H1 (cell line): ENCODE data around the gene TMEM120A. TPM values are rescaled to one million over a fixed set of nuclear protein-coding genes. Genes with fewer than 3 reads are reported as not detected.

ENCODE experiments used
- CTCF ChIA-PET: fragments of 300-600 bp; sonication (Branson Sonifier 250); formaldehyde crosslinking; loops from one replicate; lab custom pipeline; 2021; ENCODE audit not compliant: partially characterized antibody; lab: Charles Lee
- POLR2A ChIA-PET: fragments of 300-600 bp; sonication (Branson Sonifier 250); formaldehyde crosslinking; loops from one replicate; lab custom pipeline; 2021; ENCODE audit warnings: inconsistent platforms; ENCODE audit not compliant: partially characterized antibody; lab: Charles Lee
- DNase-seq, 2 experiments: peaks; one replicate each; pipeline versions ENCODE4 v3.0.0 to v3.0.0-alpha.2; 2010 to 2022; ENCODE audit warnings: low spot score in 2 of 2, low read depth in 1 of 2, mixed read lengths in 1 of 2
- FAIRE-seq: peaks from 2 replicates; lab custom pipeline; 2011; peaks lifted over from hg19 to GRCh38; lab: Jason Lieb, UNC
- H2AFZ ChIP-seq: 2 replicates; pipeline ENCODE4 v1.8.1; 2012; ENCODE audit warnings: low read length, inconsistent platforms
- H2AK5ac ChIP-seq: 2 replicates; pipeline ENCODE4 v1.6.1; 2013; ENCODE audit warnings: low read depth, low read length
- H2BK120ac ChIP-seq: replicated peaks from 2 replicates; pipeline ENCODE3; 2013; ENCODE audit warnings: low read depth, low read length, inconsistent platforms
- H2BK12ac ChIP-seq: 2 replicates; pipeline ENCODE4 v1.6.1; 2013; ENCODE audit warnings: low read depth, low read length
- H2BK15ac ChIP-seq: 2 replicates; pipeline ENCODE4 v1.6.1; 2013; ENCODE audit warnings: low read length
- H2BK20ac ChIP-seq: 2 replicates; pipeline ENCODE4 v1.6.1; 2013; ENCODE audit warnings: low read length
- H2BK5ac ChIP-seq: 2 replicates; pipeline ENCODE4 v1.6.1; 2013; ENCODE audit warnings: low read depth, low read length
- H3K14ac ChIP-seq: 2 replicates; pipeline ENCODE4 v1.6.1; 2013; ENCODE audit warnings: inconsistent platforms; ENCODE audit not compliant: insufficient read length
- H3K18ac ChIP-seq: 2 replicates; pipeline ENCODE4 v1.6.1; 2013; ENCODE audit warnings: low read length; ENCODE audit errors: extremely low read depth
- H3K23ac ChIP-seq: 2 replicates; pipeline ENCODE4 v1.6.1; 2013; ENCODE audit warnings: inconsistent platforms; ENCODE audit not compliant: insufficient read length
- H3K23me2 ChIP-seq: 2 replicates; pipeline ENCODE4 v1.6.1; 2013; ENCODE audit warnings: low read depth, low read length
- H3K27ac ChIP-seq: 2 replicates; pipeline ENCODE4 v1.6.1; 2011; ENCODE audit warnings: low read depth, low read length, inconsistent platforms
- H3K27me3 ChIP-seq, 4 experiments: replicated peaks in 1 of 4; 1 replicate in 1 of 4; 2 replicates in 3 of 4; pipeline versions ENCODE4 v1.6.1 to v1.8.1; 2011 to 2013; ENCODE audit warnings: low read length in 3 of 4, mild to moderate bottlenecking in 3 of 4, inconsistent platforms in 2 of 4, mixed read lengths in 2 of 4, moderate library complexity in 1 of 4; ENCODE audit not compliant: control insufficient read depth in 3 of 4, insufficient read depth in 3 of 4; ENCODE audit errors: extremely low read depth in 1 of 4
- H3K36me3 ChIP-seq, 4 experiments: 2 replicates each; pipeline versions ENCODE4 v1.6.1 to v1.8.1; 2011 to 2013; ENCODE audit warnings: mild to moderate bottlenecking in 4 of 4, low read length in 3 of 4, moderate library complexity in 2 of 4, control low read depth in 1 of 4, inconsistent platforms in 1 of 4; ENCODE audit not compliant: insufficient read depth in 4 of 4, control insufficient read depth in 2 of 4
- H3K4ac ChIP-seq: replicated peaks from 2 replicates; pipeline ENCODE3; 2013; ENCODE audit warnings: low read length, low read depth, mixed read lengths, inconsistent platforms; ENCODE audit not compliant: insufficient read length
- H3K4me1 ChIP-seq, 4 experiments: replicated peaks in 1 of 4; 1 replicate in 1 of 4; 2 replicates in 3 of 4; pipeline versions ENCODE4 v1.6.1 to v1.8.1; 2011 to 2013; ENCODE audit warnings: low read length in 3 of 4, inconsistent platforms in 2 of 4, mixed read lengths in 1 of 4; ENCODE audit not compliant: insufficient read depth in 4 of 4, control insufficient read depth in 3 of 4
- H3K4me2 ChIP-seq, 2 experiments: 2 replicates each; pipeline versions ENCODE4 v1.6.1 to v1.8.1; 2011 to 2013; ENCODE audit warnings: low read depth in 2 of 2, low read length in 2 of 2, control low read depth in 1 of 2, inconsistent platforms in 1 of 2, mild to moderate bottlenecking in 1 of 2; ENCODE audit not compliant: insufficient read depth in 1 of 2
- H3K4me3 ChIP-seq, 4 experiments: fragments of 200-600, 300-600 bp in 1 of 4; sonication (generic), shearing (Covaris generic), sonication (Bioruptor Twin) in 1 of 4; 2 replicates each; pipeline versions ENCODE4 v1.5.1 to v1.8.1; 2011 to 2016; ENCODE audit warnings: low read length in 4 of 4, low read depth in 3 of 4, control low read depth in 2 of 4, inconsistent platforms in 2 of 4, mild to moderate bottlenecking in 2 of 4, mixed read lengths in 1 of 4, moderate library complexity in 1 of 4; ENCODE audit not compliant: insufficient read depth in 2 of 4; ENCODE audit errors: extremely low read depth in 1 of 4
- H3K56ac ChIP-seq: replicated peaks from 2 replicates; pipeline ENCODE3; 2013; ENCODE audit warnings: low read depth, mild to moderate bottlenecking, mixed read lengths, low read length, inconsistent platforms; ENCODE audit not compliant: insufficient read length
- H3K79me1 ChIP-seq: 2 replicates; pipeline ENCODE4 v1.6.1; 2013; ENCODE audit warnings: low read depth, low read length, control low read depth
- H3K79me2 ChIP-seq, 2 experiments: 2 replicates each; pipeline versions ENCODE4 v1.6.1 to v1.8.1; 2012 to 2013; ENCODE audit warnings: low read length in 2 of 2, mild to moderate bottlenecking in 2 of 2, inconsistent platforms in 1 of 2; ENCODE audit not compliant: insufficient read depth in 2 of 2, control insufficient read depth in 1 of 2
- H3K9ac ChIP-seq, 4 experiments: replicated peaks in 1 of 4; 1 replicate in 1 of 4; 2 replicates in 3 of 4; pipeline versions ENCODE4 v1.6.1 to v1.8.1; 2011 to 2013; ENCODE audit warnings: low read depth in 3 of 4, low read length in 3 of 4, control low read depth in 2 of 4, mild to moderate bottlenecking in 2 of 4, moderate library complexity in 2 of 4, inconsistent platforms in 1 of 4; ENCODE audit errors: extremely low read depth in 1 of 4
- H3K9me3 ChIP-seq, 2 experiments: 2 replicates each; pipeline versions ENCODE4 v1.6.1 to v1.8.1; 2012 to 2013; ENCODE audit warnings: mild to moderate bottlenecking in 2 of 2, moderate library complexity in 2 of 2, control low read depth in 1 of 2, inconsistent platforms in 1 of 2, low read depth in 1 of 2, low read length in 1 of 2, mixed read lengths in 1 of 2; ENCODE audit not compliant: insufficient read depth in 2 of 2
- H4K20me1 ChIP-seq, 2 experiments: replicated peaks in 1 of 2; 2 replicates each; pipeline versions ENCODE3 to v1.8.1; 2011 to 2013; ENCODE audit warnings: inconsistent platforms in 2 of 2, low read length in 2 of 2, mild to moderate bottlenecking in 1 of 2; ENCODE audit not compliant: insufficient read depth in 2 of 2, control insufficient read depth in 1 of 2
- H4K5ac ChIP-seq: 2 replicates; pipeline ENCODE4 v1.6.1; 2013; ENCODE audit warnings: low read length, low read depth, mixed read lengths, inconsistent platforms; ENCODE audit not compliant: insufficient read length
- H4K8ac ChIP-seq: 2 replicates; pipeline ENCODE4 v1.8.0; 2013; ENCODE audit warnings: mild to moderate bottlenecking, moderate library complexity, low read length, inconsistent platforms; ENCODE audit not compliant: insufficient read depth; ENCODE audit errors: extremely low read depth
- H4K91ac ChIP-seq: replicated peaks from 2 replicates; pipeline ENCODE3; 2013; ENCODE audit warnings: low read length, mixed read lengths, inconsistent platforms; ENCODE audit not compliant: insufficient read length
- CHD1 ChIP-seq: IDR thresholded peaks from 2 replicates; pipeline ENCODE4 v1.6.1; 2012; ENCODE audit warnings: low read depth, low read length, improper control_type of control experiment
- KDM1A ChIP-seq: fragments of 200-600, 300-600 bp; sonication (generic); IDR thresholded peaks from 2 replicates; pipeline ENCODE4 v1.7.1; 2016; ENCODE audit warnings: mild to moderate bottlenecking, low read length, borderline replicate concordance
- SAP30 ChIP-seq: fragments of 300-600 bp; sonication (generic); IDR thresholded peaks from 2 replicates; pipeline ENCODE4 v1.7.1; 2012; ENCODE audit warnings: low read length, moderate library complexity, mild to moderate bottlenecking, inconsistent platforms; ENCODE audit not compliant: insufficient read depth, insufficient replicate concordance
- WGBS, 2 experiments: shearing (Covaris generic) in 1 of 2; methylation state at CpG; one replicate each; pipeline versions ENCODE4 v1.1.6 to v1.1.7; 2013 to 2015; ENCODE audit warnings: low lambda C conversion rate in 2 of 2, mixed read lengths in 2 of 2, inconsistent platforms in 1 of 2, low coverage in 1 of 2, missing lambda C conversion rate in 1 of 2; ENCODE audit not compliant: insufficient replicate concordance in 2 of 2, insufficient coverage in 1 of 2, insufficient read length in 1 of 2; ENCODE audit errors: extremely low coverage in 1 of 2, missing lambda C conversion rate in 1 of 2; 5-methylcytosine and 5-hydroxymethylcytosine counted together
- polyA plus RNA-seq, 7 experiments: library from polyadenylated mRNA; depleted of rRNA in 3 of 7; stranded (reverse) in 5 of 7; unstranded in 2 of 7; fragments of >200 nt in 5 of 7; fragments of 200-250 nt in 2 of 7; gene quantifications; 1 replicate in 5 of 7; 2 replicates in 1 of 7; 4 replicates in 1 of 7; pipeline versions ENCODE4 v1.2.1 to v1.2.3, GENCODE V29; 2011 to 2013; ENCODE audit warnings: missing spikeins in 2 of 7, mixed read lengths in 2 of 7
- total RNA-seq: library from RNA; stranded (reverse); fragmentation: NEBNext Ultra II Directional; extraction: Animal tissue kit (Norgen Biotek cat#: 25700); gene quantifications from 2 replicates; pipeline ENCODE4 v1.2.1, GENCODE V29; 2021

TMEM120A gene
- total and polyA plus RNA-seq, 2 of the 8 experiments (the other 6 are each of a cell fraction or from before 2014, with no cell fraction given): 15.6 to 49.9 TPM

- Histone ChIP-seq H3K79me2 (no peaks in the 10 kb centered on the region), H4K20me1 (no peaks in the 10 kb centered on the region), H2BK20ac (peak overlapping the region; percentile 43; the same call in 1 of the 2 replicates), H4K8ac (no peak overlapping the region; the same call in 1 of the 2 replicates), H4K5ac (peak overlapping the region; percentile 18), H2BK15ac (peak overlapping the region; percentile 95), H2AFZ (no peak overlapping the region), H3K27me3 (no peaks in the 10 kb centered on the region), H3K56ac (no peak overlapping the region), H2AK5ac (peak overlapping the region; percentile 82; the same call in 1 of the 2 replicates), H3K9ac (no peak overlapping the region), H3K4me3 (no peak overlapping the region), H3K23me2 (peaks cover 11% of the 10 kb centered on the region; the same call in 1 of the 2 replicates), H3K9me3 (no peaks in the 10 kb centered on the region), H3K27ac (peak overlapping the region; percentile 36; the same call in 1 of the 2 replicates), H3K4me1 (peaks cover 0 to 25% (median 18%) of the 10 kb centered on the region in 4 experiments; a peak in 6 of 7 replicates), H3K4ac (peak overlapping the region; percentile 81), H3K79me1 (0 out of 2 replicates have a peak, but pooled peaks cover 2% of the 10 kb centered on the region), H2BK12ac (peak overlapping the region; percentile 85; the same call in 1 of the 2 replicates), H3K14ac (no peak overlapping the region), H3K18ac (no peak overlapping the region; the same call in 1 of the 2 replicates), H4K91ac (peak overlapping the region; percentile 36), H3K4me2 (0 out of 4 replicates have a peak overlapping the region, but pooled peaks of 1 of the 2 experiments have one; percentile 18), H3K23ac (no peak overlapping the region), H3K36me3 (peaks cover 0 to 22% (median 14%) of the 10 kb centered on the region in 4 experiments; a peak in 5 of 8 replicates), H2BK120ac (peak overlapping the region; percentile 2), H2BK5ac (peak overlapping the region; percentile 84; the same call in 1 of the 2 replicates)
- DNase-seq (peak in 1 of 2 experiments; percentile 46), FAIRE-seq (no peak)
- CTCF ChIA-PET: interaction anchor here (1.1 to 6.3 kb wide), 4 partner anchors 8 to 39 kb away, joined by 4 to 41 read pairs (median 6); no protein-coding TSS in a partner anchor
- POLR2A ChIA-PET: interaction anchor here (0.6 kb wide), 1 partner anchor 33 kb away, joined by 4 read pairs; no protein-coding TSS in a partner anchor
- 81% methylated on average over 19 of the region's 21 CpGs; no CpG with 5 or more reads in 1 of the 2 experiments for WGBS, 2 experiments
- TF ChIP-seq CHD1: no peak
- no peak for TF ChIP-seq SAP30
- TF ChIP-seq KDM1A: no peak
Observed at GRCh38 chr7:75989500-75990388, 4.7 kb downstream of the TMEM120A start.
